GM12864 (cell line): ENCODE measurements around the gene HBA1.
"Not testable (repeated sequence)": the region's sequence is repeated elsewhere in the genome, so short reads cannot be mapped to it uniquely, and the experiment has no call there.

ENCODE experiments used
- DNase-seq: peaks from one replicate; pipeline ENCODE4 v3.0.0-alpha.2; 2011; ENCODE audit warnings: low read depth
- H3K4me3 ChIP-seq: 2 replicates; pipeline ENCODE4 v1.5.1; 2011; ENCODE audit warnings: mild to moderate bottlenecking, low read depth, low read length, control low read depth
- CTCF ChIP-seq: IDR thresholded peaks from 2 replicates; pipeline ENCODE4 v1.5.1; 2011; ENCODE audit warnings: low read depth, mild to moderate bottlenecking, moderate library complexity, low read length, control low read depth, inconsistent platforms; ENCODE audit errors: missing control alignments

The HBA1 gene

GRCh38 chr16:160691-161190 is 15.7 kb upstream of the HBA1 start:
- no peak for TF ChIP-seq CTCF
- no peak overlapping the region for H3K4me3 ChIP-seq
- DNase-seq: no peak

- no peak for TF ChIP-seq CTCF
- H3K4me3 ChIP-seq: no peak overlapping the region
- no peak for DNase-seq
These were observed 14.0 kb upstream of the HBA1 start for GRCh38 chr16:162271-162991.

- DNase-seq, H3K4me3 ChIP-seq: not testable (repeated sequence)
These were observed 13.3 kb upstream of the HBA1 start for GRCh38 chr16:163139-163538.

GRCh38 chr16:163696-164095 is 12.8 kb upstream of the HBA1 start:
- DNase-seq, H3K4me3 ChIP-seq: not testable (repeated sequence)

GRCh38 chr16:164134-164823 is 12.2 kb upstream of the HBA1 start:
- H3K4me3 ChIP-seq, DNase-seq: not testable (repeated sequence)

GRCh38 chr16:164827-165538 is 11.5 kb upstream of the HBA1 start:
- DNase-seq: no peak
- no peak for TF ChIP-seq CTCF
- peak overlapping the region; percentile 4 for H3K4me3 ChIP-seq

- no peak for DNase-seq
- H3K4me3 ChIP-seq: peak within 1 kb of the TSS; percentile 4
- no peak for TF ChIP-seq CTCF
These were observed 10.7 kb upstream of the HBA1 start, which contains the start of gene HBM for GRCh38 chr16:165539-166374. TSS of gene HBM (plus strand) at chr16:165978. CDS start at chr16:165998, 20 bp downstream.
